H9 (cell line): Measurements from ENCODE around the gene NFYC. TPM values are rescaled to one million over a fixed set of nuclear protein-coding genes. Genes with fewer than 3 reads are reported as not detected.
A peak's percentile ranks its signal among the peaks of the same experiment; 100 is the strongest.

Source experiments
- DNase-seq: peaks from one replicate; pipeline ENCODE4 v3.0.0-alpha.2; 2017
- H2AFZ ChIP-seq: one replicate; pipeline ENCODE4 v1.6.1; 2013; ENCODE audit warnings: mild to moderate bottlenecking, low read length, control low read depth, moderate library complexity
- H2AK5ac ChIP-seq: 2 replicates; pipeline ENCODE4 v1.6.1; 2013; ENCODE audit warnings: low read length, control low read depth, mixed read lengths; ENCODE audit not compliant: insufficient read length
- H2BK120ac ChIP-seq: one replicate; pipeline ENCODE4 v1.6.1; 2013; ENCODE audit warnings: low read depth, mild to moderate bottlenecking, low read length, control low read depth, inconsistent platforms; ENCODE audit not compliant: poor library complexity, severe bottlenecking
- H2BK12ac ChIP-seq: 2 replicates; pipeline ENCODE4 v1.6.1; 2013; ENCODE audit warnings: low read length, control low read depth, mixed read lengths, low read depth; ENCODE audit not compliant: insufficient read length
- H2BK15ac ChIP-seq: 2 replicates; pipeline ENCODE4 v1.6.1; 2013; ENCODE audit warnings: low read depth, low read length, control low read depth
- H2BK20ac ChIP-seq: one replicate; pipeline ENCODE4 v1.6.1; 2013; ENCODE audit warnings: low read depth, mild to moderate bottlenecking, low read length, control low read depth, inconsistent platforms; ENCODE audit not compliant: poor library complexity, severe bottlenecking
- H2BK5ac ChIP-seq: 2 replicates; pipeline ENCODE4 v1.6.1; 2013; ENCODE audit warnings: low read length, control low read depth, mixed read lengths; ENCODE audit not compliant: insufficient read length
- H3K14ac ChIP-seq: 2 replicates; pipeline ENCODE4 v1.6.1; 2013; ENCODE audit warnings: low read length, control low read depth; ENCODE audit not compliant: insufficient read depth
- H3K18ac ChIP-seq: 2 replicates; pipeline ENCODE4 v1.6.1; 2013; ENCODE audit warnings: low read depth, mild to moderate bottlenecking, mixed read lengths, low read length, control low read depth; ENCODE audit not compliant: insufficient read length
- H3K23ac ChIP-seq: 2 replicates; pipeline ENCODE4 v1.6.1; 2013; ENCODE audit warnings: low read length, control low read depth, mixed read lengths, low read depth; ENCODE audit not compliant: insufficient read length
- H3K23me2 ChIP-seq: 2 replicates; pipeline ENCODE4 v1.6.1; 2013; ENCODE audit warnings: low read depth, mild to moderate bottlenecking, mixed read lengths, low read length, control low read depth; ENCODE audit not compliant: insufficient read length, poor library complexity, severe bottlenecking
- H3K27ac ChIP-seq: 2 replicates; pipeline ENCODE4 v1.5.1; 2013; ENCODE audit warnings: low read length, control low read depth, mixed read lengths, low read depth; ENCODE audit not compliant: insufficient read length
- H3K27me3 ChIP-seq: 2 replicates; pipeline ENCODE4 v1.6.1; 2013; ENCODE audit warnings: low read length, control low read depth, inconsistent platforms; ENCODE audit not compliant: insufficient read depth
- H3K4ac ChIP-seq: 2 replicates; pipeline ENCODE4 v1.6.1; 2013; ENCODE audit warnings: low read depth, mild to moderate bottlenecking, control low read depth, inconsistent platforms, low read length, moderate library complexity
- H3K4me1 ChIP-seq: 2 replicates; pipeline ENCODE4 v1.6.1; 2013; ENCODE audit warnings: low read length, control low read depth, inconsistent platforms; ENCODE audit not compliant: insufficient read depth
- H3K4me2 ChIP-seq: 2 replicates; pipeline ENCODE4 v1.6.1; 2013; ENCODE audit warnings: low read length, control low read depth, mixed read lengths; ENCODE audit not compliant: insufficient read length, insufficient read depth
- H3K56ac ChIP-seq: 2 replicates; pipeline ENCODE4 v1.6.1; 2013; ENCODE audit warnings: low read depth, mild to moderate bottlenecking, mixed read lengths, low read length, control low read depth; ENCODE audit not compliant: insufficient read length
- H3K79me1 ChIP-seq: 2 replicates; pipeline ENCODE4 v1.6.1; 2013; ENCODE audit warnings: low read depth, mild to moderate bottlenecking, moderate library complexity, low read length, control low read depth, inconsistent platforms; ENCODE audit not compliant: insufficient read depth, poor library complexity, severe bottlenecking
- H3K79me2 ChIP-seq: 2 replicates; pipeline ENCODE4 v1.6.1; 2013; ENCODE audit warnings: low read length, control low read depth, inconsistent platforms; ENCODE audit not compliant: insufficient read depth
- H3K9ac ChIP-seq: 2 replicates; pipeline ENCODE4 v1.6.1; 2013; ENCODE audit warnings: low read length, control low read depth, mixed read lengths; ENCODE audit not compliant: insufficient read length; ENCODE audit errors: extremely low read depth
- H3K9me3 ChIP-seq: one replicate; pipeline ENCODE4 v1.6.1; 2013; ENCODE audit warnings: low read depth, low read length, inconsistent platforms; ENCODE audit not compliant: control insufficient read depth
- H3T11ph ChIP-seq: one replicate; pipeline ENCODE4 v1.6.1; 2013; ENCODE audit warnings: mild to moderate bottlenecking, low read length, control low read depth, inconsistent platforms
- H4K20me1 ChIP-seq: one replicate; pipeline ENCODE4 v1.6.1; 2013; ENCODE audit not compliant: control insufficient read depth, insufficient read length, insufficient read depth
- H4K5ac ChIP-seq: 2 replicates; pipeline ENCODE4 v1.6.1; 2013; ENCODE audit warnings: low read depth, mild to moderate bottlenecking, mixed read lengths, low read length, control low read depth; ENCODE audit not compliant: insufficient read length
- H4K8ac ChIP-seq: replicated peaks from 2 replicates; pipeline ENCODE4 v1.6.1; 2013; ENCODE audit warnings: low read length, control low read depth, mixed read lengths, low read depth; ENCODE audit not compliant: insufficient read length
- H4K91ac ChIP-seq: 2 replicates; pipeline ENCODE4 v1.6.1; 2013; ENCODE audit warnings: low read depth, mild to moderate bottlenecking, moderate library complexity, mixed read lengths, low read length, control low read depth; ENCODE audit not compliant: insufficient read length
- H3K27ac Mint-ChIP-seq, 3 experiments: 2 replicates in 2 of 3; 3 replicates in 1 of 3; pipeline ENCODE4 v1.8.0; 2020 to 2021; ENCODE audit warnings: mixed read lengths in 3 of 3, mild to moderate bottlenecking in 1 of 3, moderate library complexity in 1 of 3
- H3K27me3 Mint-ChIP-seq: 2 replicates; pipeline ENCODE4 v1.8.0; 2021; ENCODE audit warnings: low read depth, mild to moderate bottlenecking, moderate library complexity, mixed read lengths
- H3K36me3 Mint-ChIP-seq, 3 experiments: 2 replicates in 2 of 3; 3 replicates in 1 of 3; pipeline ENCODE4 v1.8.0; 2020 to 2021; ENCODE audit warnings: low read depth in 3 of 3, mixed read lengths in 3 of 3; ENCODE audit not compliant: insufficient read depth in 1 of 3
- H3K4me1 Mint-ChIP-seq, 2 experiments: 2 replicates each; pipeline ENCODE4 v1.8.0; 2020; ENCODE audit warnings: mixed read lengths in 2 of 2
- H3K4me3 Mint-ChIP-seq, 2 experiments: 2 replicates in 1 of 2; 3 replicates in 1 of 2; pipeline ENCODE4 v1.8.0; 2020 to 2021; ENCODE audit warnings: mild to moderate bottlenecking in 2 of 2, mixed read lengths in 2 of 2, moderate library complexity in 1 of 2
- H3K9me3 Mint-ChIP-seq, 2 experiments: 2 replicates in 1 of 2; 3 replicates in 1 of 2; pipeline ENCODE4 v1.8.0; 2020; ENCODE audit warnings: mild to moderate bottlenecking in 2 of 2, mixed read lengths in 2 of 2, moderate library complexity in 1 of 2
- WGBS: extraction: QIAGEN DNeasy Blood & Tissue Kit; methylation state at CpG from one replicate; pipeline ENCODE4 v1.1.7; 2013; ENCODE audit warnings: missing lambda C conversion rate, low lambda C conversion rate, mixed read lengths; ENCODE audit not compliant: insufficient read length; ENCODE audit errors: extremely low coverage; 5-methylcytosine and 5-hydroxymethylcytosine counted together
- total RNA-seq: library from RNA; stranded (reverse); gene quantifications from 2 replicates; pipeline ENCODE4 v1.2.1, GENCODE V29; 2021
- TF ChIP-seq, protein P1 (sequence below): fragments of 200-600 bp; sonication (generic); conservative IDR thresholded peaks from 3 replicates; pipeline ENCODE4 v1.8.0; 2021; ENCODE audit warnings: antibody characterized with exemption, mild to moderate bottlenecking

NFYC gene
- total RNA-seq, 1 experiment from 2014 or later, result 54.7 TPM

DNA sequence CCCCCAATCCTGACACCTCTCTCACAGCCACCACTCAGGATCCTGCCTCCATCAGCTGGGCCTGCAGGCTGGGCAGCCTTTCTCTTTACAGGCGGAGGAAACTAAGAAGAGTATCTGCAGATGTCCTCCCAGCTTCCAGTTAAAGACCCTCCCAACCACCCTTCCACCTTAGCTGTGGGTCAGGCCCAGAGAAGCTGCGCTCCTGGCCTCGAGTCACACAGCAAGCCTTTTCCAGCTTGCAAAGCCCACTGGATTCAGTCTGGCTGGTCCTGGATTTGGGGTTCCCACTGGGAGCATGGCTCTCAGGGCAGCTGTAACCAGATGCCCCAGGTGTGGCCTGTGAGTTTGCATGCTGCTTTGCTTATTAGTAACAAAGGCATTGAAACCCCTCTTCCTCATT is 111.9 kb downstream of the NFYC start:
- Mint-ChIP-seq H3K36me3 (no peaks in the 10 kb centered on the region), H3K27me3 (peaks cover 23% of the 10 kb centered on the region), H3K9me3 (no peaks in the 10 kb centered on the region), H3K27ac (peak overlapping the region in 1 of 3 experiments; percentile 39; a peak in 2 of 7 replicates), H3K4me1 (peaks cover 50 to 65% of the 10 kb centered on the region in 2 experiments), H3K4me3 (no peak overlapping the region; a peak in 1 of 5 replicates)
- Histone ChIP-seq H2BK12ac (no peak overlapping the region), H3K79me1 (no peaks in the 10 kb centered on the region), H4K20me1 (no peaks in the 10 kb centered on the region), H3K4ac (no peak overlapping the region), H3K18ac (no peak overlapping the region), H3K23me2 (peaks cover 3% of the 10 kb centered on the region), H3K27me3 (no peaks in the 10 kb centered on the region), H3K4me1 (0 out of 2 replicates have a peak, but pooled peaks cover 5% of the 10 kb centered on the region), H3K4me2 (no peak overlapping the region), H4K5ac (no peak overlapping the region), H2BK5ac (no peak overlapping the region), H3T11ph (no peak overlapping the region), H3K79me2 (no peaks in the 10 kb centered on the region), H4K91ac (no peak overlapping the region), H2AFZ (no peak overlapping the region), H3K23ac (no peak overlapping the region), H2AK5ac (no peak overlapping the region), H3K9me3 (no peaks in the 10 kb centered on the region), H3K27ac (no peak overlapping the region), H2BK120ac (no peak overlapping the region), H3K9ac (no peak overlapping the region), H3K14ac (no peak overlapping the region), H2BK20ac (no peak overlapping the region), H3K56ac (no peak overlapping the region), H4K8ac (no peak overlapping the region), H2BK15ac (no peak overlapping the region)
- no peak for DNase-seq
- no CpG with 5 or more reads among the region's 3 CpGs for WGBS
- TF ChIP-seq, protein P1, sequence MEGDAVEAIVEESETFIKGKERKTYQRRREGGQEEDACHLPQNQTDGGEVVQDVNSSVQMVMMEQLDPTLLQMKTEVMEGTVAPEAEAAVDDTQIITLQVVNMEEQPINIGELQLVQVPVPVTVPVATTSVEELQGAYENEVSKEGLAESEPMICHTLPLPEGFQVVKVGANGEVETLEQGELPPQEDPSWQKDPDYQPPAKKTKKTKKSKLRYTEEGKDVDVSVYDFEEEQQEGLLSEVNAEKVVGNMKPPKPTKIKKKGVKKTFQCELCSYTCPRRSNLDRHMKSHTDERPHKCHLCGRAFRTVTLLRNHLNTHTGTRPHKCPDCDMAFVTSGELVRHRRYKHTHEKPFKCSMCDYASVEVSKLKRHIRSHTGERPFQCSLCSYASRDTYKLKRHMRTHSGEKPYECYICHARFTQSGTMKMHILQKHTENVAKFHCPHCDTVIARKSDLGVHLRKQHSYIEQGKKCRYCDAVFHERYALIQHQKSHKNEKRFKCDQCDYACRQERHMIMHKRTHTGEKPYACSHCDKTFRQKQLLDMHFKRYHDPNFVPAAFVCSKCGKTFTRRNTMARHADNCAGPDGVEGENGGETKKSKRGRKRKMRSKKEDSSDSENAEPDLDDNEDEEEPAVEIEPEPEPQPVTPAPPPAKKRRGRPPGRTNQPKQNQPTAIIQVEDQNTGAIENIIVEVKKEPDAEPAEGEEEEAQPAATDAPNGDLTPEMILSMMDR, result no peak
